Prostate gland (tissue), 2 donors: ENCODE data around the gene CRIP2. TPM values are rescaled to one million over a fixed set of nuclear protein-coding genes. Genes with fewer than 3 reads are reported as not detected.

Experiments
- DNase-seq: peaks from one replicate; pipeline ENCODE4 v3.0.0-alpha.2; 2019; ENCODE audit warnings: low spot score
- H3K27ac ChIP-seq, 2 donors: fragments of 200-600 bp; sonication (generic); 2 replicates each; pipeline ENCODE4 v1.5.1; 2017 to 2019
- H3K27me3 ChIP-seq: fragments of 200-600 bp; sonication (generic); replicated peaks from 2 replicates; pipeline ENCODE4 v1.5.1; 2019; ENCODE audit not compliant: insufficient read depth
- H3K36me3 ChIP-seq, 2 donors: fragments of 200-600 bp; sonication (generic); 1 replicate in 1 of 2; 2 replicates in 1 of 2; pipeline versions ENCODE4 v1.5.1 to v1.8.1; 2017 to 2019
- H3K4me1 ChIP-seq: fragments of 200-600 bp; sonication (generic); replicated peaks from 2 replicates; pipeline ENCODE4 v1.5.1; 2019
- H3K4me3 ChIP-seq, 2 donors: fragments of 200-600 bp; sonication (generic); 2 replicates each; pipeline ENCODE4 v1.5.1; 2017 to 2019
- H3K9me3 ChIP-seq: fragments of 200-600 bp; sonication (generic); 2 replicates; pipeline ENCODE4 v1.5.1; 2017
- CTCF ChIP-seq, 4 experiments: fragments of 200-600 bp in 2 of 4; fragments of 450-650 bp in 2 of 4; sonication (generic) in 2 of 4; IDR thresholded peaks; 1 replicate in 3 of 4; 2 replicates in 1 of 4; pipeline ENCODE4 v1.5.1; 2016 to 2019; ENCODE audit warnings: antibody characterized with exemption in 4 of 4, mild to moderate bottlenecking in 2 of 4, moderate library complexity in 2 of 4
- POLR2A ChIP-seq: fragments of 450-650 bp; IDR thresholded peaks from one replicate; pipeline ENCODE4 v1.6.1; 2016; ENCODE audit warnings: antibody characterized with exemption, mild to moderate bottlenecking
- POLR2AphosphoS5 ChIP-seq: sonication (generic); formaldehyde crosslinking; IDR thresholded peaks from one replicate; pipeline ENCODE4 v1.6.1; 2017; ENCODE audit warnings: antibody characterized with exemption
- WGBS: methylation state at CpG from one replicate; pipeline ENCODE4 v1.1.5; 2018; 5-methylcytosine and 5-hydroxymethylcytosine counted together
- intact Hi-C: fragments of 100-400 bp; cut with DNase I; formaldehyde crosslinking; loops from one replicate; pipeline ENCODE4 v1.14.2; 2022
- total RNA-seq, 2 donors: library from RNA; depleted of rRNA; stranded (reverse); fragments of >200 nt; gene quantifications; one replicate each; pipeline ENCODE4 v1.1.0, GENCODE V29; 2016

Gene CRIP2
- total RNA-seq, 2 donors from 2014 or later: 86.7 to 134 TPM

- Histone ChIP-seq H3K27ac (no peak overlapping the region), H3K9me3 (no peaks in the 10 kb centered on the region), H3K36me3 (no peaks in the 10 kb centered on the region), H3K4me3 (no peak overlapping the region), H3K4me1 (no peaks in the 10 kb centered on the region), H3K27me3 (no peaks in the 10 kb centered on the region)
- WGBS: 94% methylated on average over 9 of the region's 11 CpGs
- intact Hi-C loops: no loop called here
- DNase-seq: no peak
- TF ChIP-seq CTCF (IDR thresholded peaks at IDR 0.05) (no peak), POLR2AphosphoS5 (no peak), POLR2A (no peak)
These were observed 35.4 kb upstream of the CRIP2 start for GRCh38 chr14:105439179-105439578.

DNA sequence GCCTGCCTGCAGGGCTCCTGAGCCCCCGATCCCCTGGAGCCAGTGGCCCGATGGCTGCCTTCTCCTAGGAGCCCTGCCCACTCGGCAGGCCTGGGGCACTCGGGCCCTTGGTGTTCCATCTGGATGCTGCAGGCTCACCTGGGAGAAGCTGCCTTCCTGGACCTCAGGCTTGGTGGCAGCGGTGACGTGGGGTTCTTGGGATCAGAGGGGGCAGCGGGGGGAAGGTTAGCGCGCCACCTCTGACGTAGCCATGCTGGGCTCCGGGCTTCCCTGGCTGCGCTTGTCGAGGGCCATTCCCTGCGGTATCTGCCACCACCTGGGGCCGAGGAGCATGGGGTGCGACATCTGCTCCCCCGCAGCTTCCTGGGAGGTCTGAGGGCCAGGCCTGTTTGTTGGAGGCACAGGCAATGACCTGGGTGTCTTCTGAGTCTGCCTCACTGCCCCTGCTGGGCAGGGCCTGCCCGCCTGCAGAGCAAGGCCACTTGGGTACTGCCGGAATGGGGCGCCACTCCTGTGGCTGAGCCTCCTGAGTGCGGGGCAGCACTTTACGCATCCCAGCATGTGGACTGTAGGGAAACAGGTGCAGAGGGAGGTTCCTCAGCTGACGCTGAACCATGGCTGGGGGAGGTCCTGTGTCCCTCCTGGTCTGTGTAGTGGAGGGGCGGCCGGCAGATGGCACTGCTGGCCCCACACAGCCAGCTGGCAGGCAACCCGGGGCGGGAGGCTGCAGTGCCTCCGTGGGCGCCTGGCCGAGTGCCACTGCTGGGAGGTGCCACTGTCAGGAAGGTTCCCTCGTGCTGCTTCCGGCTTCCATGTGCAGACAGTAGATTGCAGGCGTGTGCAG, 34.7 kb upstream of the CRIP2 start:
- H3K27me3 ChIP-seq: no peaks in the 10 kb centered on the region
- WGBS: 84% methylated on average over 24 of the region's 33 CpGs
- intact Hi-C loops: no loop called here
- no peak overlapping the region for H3K4me3 ChIP-seq
- TF ChIP-seq CTCF (IDR thresholded peaks at IDR 0.05) (no peak), POLR2A (no peak), POLR2AphosphoS5 (no peak)
- H3K36me3 ChIP-seq: no peaks in the 10 kb centered on the region
- no peak overlapping the region for H3K27ac ChIP-seq
- H3K9me3 ChIP-seq: no peaks in the 10 kb centered on the region
- no peak for DNase-seq
- H3K4me1 ChIP-seq: no peaks in the 10 kb centered on the region

- H3K36me3 ChIP-seq: no peaks in the 10 kb centered on the region
- 95% methylated on average over 15 of the region's 15 CpGs for WGBS
- no peak for TF ChIP-seq POLR2A
- no peak for TF ChIP-seq CTCF (IDR thresholded peaks at IDR 0.05)
- TF ChIP-seq POLR2AphosphoS5: no peak
- no peak for DNase-seq
- no peak overlapping the region for H3K27ac ChIP-seq
- H3K4me1 ChIP-seq: no peaks in the 10 kb centered on the region
- intact Hi-C loops: no loop called here
- no peaks in the 10 kb centered on the region for H3K9me3 ChIP-seq
- no peaks in the 10 kb centered on the region for H3K27me3 ChIP-seq
- H3K4me3 ChIP-seq: no peak overlapping the region
These were observed 34.1 kb upstream of the CRIP2 start for GRCh38 chr14:105440554-105440900.

DNA sequence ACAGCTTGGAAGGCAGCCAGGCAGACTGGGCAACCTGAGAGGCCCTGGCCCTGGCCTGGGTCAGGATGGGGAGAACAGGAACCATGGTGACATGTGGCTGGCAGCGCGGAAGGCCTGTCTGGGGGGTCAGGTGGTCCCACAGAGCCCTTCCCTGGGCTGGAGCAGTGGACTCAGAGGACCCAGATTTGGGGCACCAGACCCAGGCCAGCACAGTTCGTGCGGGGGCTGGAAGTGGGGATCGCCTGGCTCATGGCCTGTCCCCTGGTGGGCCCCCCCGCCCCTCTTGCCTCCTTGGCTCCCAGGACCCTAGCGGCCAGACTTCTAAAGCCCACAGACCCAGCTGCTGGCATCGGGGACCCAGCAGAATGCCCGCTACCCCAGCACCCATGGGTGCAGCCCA, 33.6 kb upstream of the CRIP2 start:
- H3K9me3 ChIP-seq: no peaks in the 10 kb centered on the region
- 90% methylated on average over 9 of the region's 9 CpGs for WGBS
- TF ChIP-seq POLR2A (no peak), CTCF (IDR thresholded peaks at IDR 0.05) (no peak), POLR2AphosphoS5 (no peak)
- no peaks in the 10 kb centered on the region for H3K36me3 ChIP-seq
- no peak for DNase-seq
- H3K27ac ChIP-seq: no peak overlapping the region
- H3K4me3 ChIP-seq: no peak overlapping the region
- H3K27me3 ChIP-seq: no peaks in the 10 kb centered on the region
- intact Hi-C loops: no loop called here
- no peaks in the 10 kb centered on the region for H3K4me1 ChIP-seq

GRCh38 chr14:105442125-105442524, 32.5 kb upstream of the CRIP2 start:
- WGBS: 74% methylated on average over 17 of the region's 17 CpGs
- TF ChIP-seq POLR2AphosphoS5 (no peak), CTCF (IDR thresholded peaks at IDR 0.05) (no peak), POLR2A (no peak)
- intact Hi-C loops: no loop called here
- no peaks in the 10 kb centered on the region for H3K9me3 ChIP-seq
- H3K27me3 ChIP-seq: no peaks in the 10 kb centered on the region
- no peak overlapping the region for H3K27ac ChIP-seq
- no peaks in the 10 kb centered on the region for H3K4me1 ChIP-seq
- DNase-seq: no peak
- H3K4me3 ChIP-seq: no peak overlapping the region
- no peaks in the 10 kb centered on the region for H3K36me3 ChIP-seq
